Endothelial cell (in vitro differentiated cells): ENCODE measurements around the gene ALX3. TPM values are rescaled to one million over a fixed set of nuclear protein-coding genes. Genes with fewer than 3 reads are reported as not detected.

Experiments used
- DNase-seq: peaks from one replicate; pipeline ENCODE4 v3.0.0; 2021; ENCODE audit warnings: low spot score
- H3K27ac Mint-ChIP-seq: one replicate; pipeline ENCODE4 v1.8.0; 2021; ENCODE audit warnings: mixed read lengths, inconsistent platforms; ENCODE audit not compliant: unreplicated experiment
- H3K27me3 Mint-ChIP-seq: one replicate; pipeline ENCODE4 v1.8.0; 2021; ENCODE audit warnings: mild to moderate bottlenecking, moderate library complexity, mixed read lengths, inconsistent platforms; ENCODE audit not compliant: unreplicated experiment
- H3K36me3 Mint-ChIP-seq: one replicate; pipeline ENCODE4 v1.8.0; 2021; ENCODE audit warnings: mild to moderate bottlenecking, low read depth, mixed read lengths, inconsistent platforms; ENCODE audit not compliant: unreplicated experiment
- H3K4me1 Mint-ChIP-seq: one replicate; pipeline ENCODE4 v1.8.0; 2021; ENCODE audit warnings: mild to moderate bottlenecking, mixed read lengths, inconsistent platforms; ENCODE audit not compliant: unreplicated experiment
- H3K4me3 Mint-ChIP-seq: one replicate; pipeline ENCODE4 v1.8.0; 2021; ENCODE audit warnings: mild to moderate bottlenecking, mixed read lengths, inconsistent platforms; ENCODE audit not compliant: unreplicated experiment
- H3K9me3 Mint-ChIP-seq: one replicate; pipeline ENCODE4 v1.8.0; 2021; ENCODE audit warnings: mixed read lengths, inconsistent platforms; ENCODE audit not compliant: unreplicated experiment
- total RNA-seq: library from RNA; stranded (reverse); fragmentation: NEBNext Ultra II Directional; extraction: Animal tissue kit (Norgen Biotek cat#: 25700); gene quantifications from one replicate; pipeline ENCODE4 v1.2.1, GENCODE V29; 2021; ENCODE audit not compliant: unreplicated experiment
- TF ChIP-seq, protein P1 (sequence below): fragments of 200-600 bp; sonication (generic); IDR thresholded peaks from one replicate; pipeline ENCODE4 v1.5.0; 2021; ENCODE audit warnings: antibody characterized with exemption; ENCODE audit not compliant: unreplicated experiment

Gene ALX3
- total RNA-seq, 1 donor from 2014 or later, result not detected

DNA sequence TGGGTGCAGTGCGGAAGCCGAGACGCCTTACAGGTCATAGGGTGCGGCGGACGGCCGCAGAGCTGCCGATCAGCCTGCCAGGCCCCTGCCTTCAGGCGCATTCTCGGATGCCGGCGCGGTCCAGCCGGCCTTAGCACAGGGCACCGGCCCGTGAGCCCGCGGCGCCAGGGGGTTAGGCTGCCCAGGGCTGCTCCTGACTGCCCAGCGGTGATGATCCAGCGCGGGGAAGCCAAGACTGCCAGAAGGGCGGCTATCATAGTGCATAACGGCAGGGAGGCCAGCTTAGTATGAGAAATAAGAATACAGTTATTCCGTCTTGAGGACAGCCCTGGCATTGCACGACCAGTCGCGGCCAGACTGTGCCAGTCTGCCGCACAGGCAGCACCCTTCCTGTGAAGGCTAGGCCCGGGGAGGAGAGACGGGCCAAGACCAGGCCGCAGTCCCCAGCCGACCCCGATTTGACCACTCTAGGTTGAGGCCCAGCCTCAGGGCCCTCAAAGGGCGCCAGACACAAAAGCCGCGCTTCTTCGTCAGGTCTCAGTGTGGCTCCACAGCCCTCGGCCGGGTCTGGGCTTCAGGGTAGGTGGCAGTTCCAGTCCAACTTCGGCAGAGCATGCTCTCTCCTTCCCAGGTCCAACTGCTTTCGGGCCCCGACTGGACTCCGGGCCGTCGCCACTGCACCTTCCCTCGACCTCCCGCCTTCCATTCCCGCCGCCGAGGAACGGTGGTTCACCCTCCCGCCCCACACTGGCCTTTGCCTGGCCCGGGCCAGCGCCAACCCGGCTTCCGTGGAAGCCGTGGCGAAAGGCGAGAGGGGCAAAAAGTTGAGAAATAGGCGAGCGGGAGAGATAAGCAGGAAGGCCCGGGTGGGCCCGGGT lies 829 bp downstream of the ALX3 start:
- Mint-ChIP-seq H3K4me1 (peaks cover 8% of the 10 kb centered on the region), H3K4me3 (no peak overlapping the region), H3K9me3 (no peaks in the 10 kb centered on the region), H3K36me3 (peaks cover 13% of the 10 kb centered on the region), H3K27ac (no peak overlapping the region), H3K27me3 (peaks cover 24% of the 10 kb centered on the region)
- no peak for DNase-seq
- TF ChIP-seq, protein P1, sequence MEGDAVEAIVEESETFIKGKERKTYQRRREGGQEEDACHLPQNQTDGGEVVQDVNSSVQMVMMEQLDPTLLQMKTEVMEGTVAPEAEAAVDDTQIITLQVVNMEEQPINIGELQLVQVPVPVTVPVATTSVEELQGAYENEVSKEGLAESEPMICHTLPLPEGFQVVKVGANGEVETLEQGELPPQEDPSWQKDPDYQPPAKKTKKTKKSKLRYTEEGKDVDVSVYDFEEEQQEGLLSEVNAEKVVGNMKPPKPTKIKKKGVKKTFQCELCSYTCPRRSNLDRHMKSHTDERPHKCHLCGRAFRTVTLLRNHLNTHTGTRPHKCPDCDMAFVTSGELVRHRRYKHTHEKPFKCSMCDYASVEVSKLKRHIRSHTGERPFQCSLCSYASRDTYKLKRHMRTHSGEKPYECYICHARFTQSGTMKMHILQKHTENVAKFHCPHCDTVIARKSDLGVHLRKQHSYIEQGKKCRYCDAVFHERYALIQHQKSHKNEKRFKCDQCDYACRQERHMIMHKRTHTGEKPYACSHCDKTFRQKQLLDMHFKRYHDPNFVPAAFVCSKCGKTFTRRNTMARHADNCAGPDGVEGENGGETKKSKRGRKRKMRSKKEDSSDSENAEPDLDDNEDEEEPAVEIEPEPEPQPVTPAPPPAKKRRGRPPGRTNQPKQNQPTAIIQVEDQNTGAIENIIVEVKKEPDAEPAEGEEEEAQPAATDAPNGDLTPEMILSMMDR, result no peak

DNA sequence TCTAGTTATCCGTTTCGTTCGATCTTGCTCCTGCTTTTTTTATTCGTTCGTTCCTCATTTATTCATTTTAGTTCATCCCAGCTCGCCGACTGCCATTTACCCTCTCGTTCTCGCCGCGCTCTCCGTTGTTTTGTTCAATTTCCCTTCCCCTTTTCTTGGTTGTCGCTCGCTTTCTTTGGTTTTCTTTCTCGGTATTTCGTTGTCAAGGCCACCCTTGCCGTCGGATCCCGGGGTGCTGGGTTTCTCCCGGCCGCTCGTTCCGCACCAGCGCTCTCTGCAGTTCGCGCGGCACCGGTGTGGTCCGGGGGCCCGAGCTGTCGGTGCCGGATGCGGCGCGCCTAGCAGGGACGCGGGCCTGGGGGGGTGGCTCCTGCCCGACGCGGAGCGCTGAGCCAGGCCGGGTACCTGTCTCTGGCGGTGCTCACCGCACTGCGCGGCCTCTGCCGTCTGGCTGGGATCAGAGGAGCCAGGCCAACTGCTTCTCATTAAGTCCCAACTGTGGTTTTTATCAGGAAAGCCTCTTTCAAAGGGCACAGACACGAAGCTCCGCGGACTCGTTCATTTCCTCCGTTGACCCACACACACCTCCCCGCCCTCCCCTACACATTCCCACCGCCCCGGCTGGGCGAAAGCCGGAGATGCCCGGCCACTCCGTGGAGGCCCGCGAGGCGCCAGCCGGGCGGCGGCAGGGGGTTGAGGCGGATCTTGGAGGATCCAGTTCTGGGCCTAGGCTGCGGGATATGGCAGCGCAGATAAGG lies 1.6 kb downstream of the ALX3 start:
- Mint-ChIP-seq H3K36me3 (peaks cover 13% of the 10 kb centered on the region), H3K27ac (peak overlapping the region; percentile 17), H3K4me1 (peaks cover 10% of the 10 kb centered on the region), H3K9me3 (no peaks in the 10 kb centered on the region), H3K4me3 (peak overlapping the region; percentile 80), H3K27me3 (peaks cover 24% of the 10 kb centered on the region)
- no peak for DNase-seq
- TF ChIP-seq, protein P1, result no peak

DNA sequence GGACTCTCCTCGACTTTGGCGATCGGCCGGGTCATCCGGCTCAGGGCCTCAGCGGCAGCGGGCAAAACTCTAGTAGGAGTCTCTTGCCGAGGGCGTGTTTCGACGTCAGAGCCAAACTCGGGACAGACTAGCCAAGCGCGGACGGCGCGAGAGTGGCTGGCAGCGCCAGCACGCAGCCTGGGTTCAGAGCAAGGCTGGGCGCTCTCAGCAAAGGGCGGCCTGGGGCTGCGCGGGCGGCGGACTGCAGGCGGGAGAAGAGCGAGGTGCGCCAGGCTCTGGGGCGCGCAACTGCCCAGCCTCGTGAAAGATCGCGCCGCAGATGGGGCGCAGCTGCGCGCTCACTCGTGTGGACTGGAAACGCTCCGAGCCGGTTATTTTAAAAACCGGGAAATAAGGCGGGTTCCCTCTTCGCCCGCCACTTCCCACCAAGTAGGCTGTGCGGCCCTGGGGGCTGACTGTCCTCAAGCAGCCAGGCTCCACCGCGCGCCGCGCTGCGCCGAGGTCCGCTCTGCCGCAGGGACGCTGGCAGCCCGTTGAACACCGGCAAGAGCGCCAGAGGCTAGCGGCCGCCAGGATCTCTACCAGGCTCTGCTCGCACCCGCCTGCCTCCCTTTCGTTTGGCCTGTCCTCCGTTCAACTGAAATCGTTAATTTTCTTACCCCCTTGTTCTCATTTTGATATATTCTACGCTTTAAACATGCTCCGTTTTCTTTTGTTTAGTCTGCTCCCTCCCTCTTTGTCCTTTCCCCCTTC lies 2.4 kb downstream of the ALX3 start:
- DNase-seq, result peak; percentile 44
- Mint-ChIP-seq H3K4me3 (peak overlapping the region; percentile 80), H3K27me3 (peaks cover 24% of the 10 kb centered on the region), H3K27ac (peak overlapping the region; percentile 17), H3K9me3 (no peaks in the 10 kb centered on the region), H3K4me1 (peaks cover 14% of the 10 kb centered on the region), H3K36me3 (peaks cover 13% of the 10 kb centered on the region)
- TF ChIP-seq, protein P1, result no peak

DNA sequence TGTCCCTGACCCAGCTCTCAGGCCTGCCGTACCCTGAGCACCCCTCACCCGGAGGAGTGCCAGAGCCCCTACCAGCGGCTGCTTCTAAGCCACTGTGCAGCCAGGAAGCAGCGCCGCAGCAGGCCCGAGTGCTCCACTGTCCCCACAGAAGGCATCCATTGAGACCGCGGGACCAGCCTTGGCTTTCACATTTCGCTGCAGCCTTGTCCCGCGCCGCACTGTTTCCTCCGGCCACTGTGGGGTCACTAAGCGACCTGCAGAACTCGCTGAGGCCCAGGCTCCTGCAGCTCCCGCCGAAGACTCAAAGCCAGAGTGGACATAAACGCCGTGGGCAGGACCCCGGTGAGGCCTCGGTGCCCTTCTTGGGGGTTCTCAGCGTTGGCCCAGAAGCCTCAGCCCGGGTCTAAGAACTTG lies 3.0 kb downstream of the ALX3 start:
- peaks cover 13% of the 10 kb centered on the region for H3K36me3 Mint-ChIP-seq
- H3K4me1 Mint-ChIP-seq, result peaks cover 20% of the 10 kb centered on the region
- no peak overlapping the region for H3K27ac Mint-ChIP-seq
- TF ChIP-seq, protein P1, result no peak
- no peaks in the 10 kb centered on the region for H3K9me3 Mint-ChIP-seq
- H3K27me3 Mint-ChIP-seq, result peaks cover 27% of the 10 kb centered on the region
- DNase-seq, result no peak
- no peak overlapping the region for H3K4me3 Mint-ChIP-seq
